IPS-18a (cell line): ENCODE results near the gene SCG3.

Experiments used
- H3K27ac ChIP-seq: one replicate; pipeline ENCODE4 v1.5.1; 2013; ENCODE audit warnings: low read length
- H3K27me3 ChIP-seq: one replicate; pipeline ENCODE4 v1.6.1; 2013; ENCODE audit warnings: mild to moderate bottlenecking, low read length; ENCODE audit not compliant: control insufficient read depth, insufficient read depth
- H3K36me3 ChIP-seq: one replicate; pipeline ENCODE4 v1.6.1; 2013; ENCODE audit warnings: low read depth, low read length; ENCODE audit not compliant: control insufficient read depth
- H3K4me1 ChIP-seq: one replicate; pipeline ENCODE4 v1.6.1; 2013; ENCODE audit warnings: low read depth, low read length; ENCODE audit not compliant: control insufficient read depth
- H3K4me3 ChIP-seq: one replicate; pipeline ENCODE4 v1.5.1; 2013; ENCODE audit warnings: low read length
- H3K9ac ChIP-seq: one replicate; pipeline ENCODE4 v1.6.1; 2013; ENCODE audit warnings: mild to moderate bottlenecking, low read length, moderate library complexity
- H3K9me3 ChIP-seq: one replicate; pipeline ENCODE4 v1.6.1; 2013; ENCODE audit warnings: low read depth, low read length; ENCODE audit not compliant: control insufficient read depth

SCG3 gene

GRCh38 chr15:51751697-51752683 lies 70.7 kb downstream of the SCG3 start:
- Histone ChIP-seq H3K27ac (no peak overlapping the region), H3K36me3 (no peaks in the 10 kb centered on the region), H3K9ac (no peak overlapping the region), H3K9me3 (no peaks in the 10 kb centered on the region), H3K4me1 (peaks cover 6% of the 10 kb centered on the region), H3K27me3 (peaks cover 56% of the 10 kb centered on the region), H3K4me3 (peak overlapping the region; percentile 74)

- no peak overlapping the region for H3K27ac ChIP-seq
- H3K4me1 ChIP-seq: peaks cover 6% of the 10 kb centered on the region
- peaks cover 56% of the 10 kb centered on the region for H3K27me3 ChIP-seq
- H3K9me3 ChIP-seq: no peaks in the 10 kb centered on the region
- no peak overlapping the region for H3K9ac ChIP-seq
- peak overlapping the region; percentile 74 for H3K4me3 ChIP-seq
- H3K36me3 ChIP-seq: no peaks in the 10 kb centered on the region
These were observed 71.6 kb downstream of the SCG3 start for GRCh38 chr15:51752888-51753287.

- H3K27ac ChIP-seq: no peak overlapping the region
- H3K9ac ChIP-seq: no peak overlapping the region
- H3K27me3 ChIP-seq: peaks cover 44% of the 10 kb centered on the region
- no peak overlapping the region for H3K4me3 ChIP-seq
- peaks cover 6% of the 10 kb centered on the region for H3K4me1 ChIP-seq
- H3K36me3 ChIP-seq: no peaks in the 10 kb centered on the region
- no peaks in the 10 kb centered on the region for H3K9me3 ChIP-seq
These were observed 73.0 kb downstream of the SCG3 start for GRCh38 chr15:51754267-51754666.

- H3K27ac ChIP-seq: no peak overlapping the region
- H3K9me3 ChIP-seq: no peaks in the 10 kb centered on the region
- peaks cover 6% of the 10 kb centered on the region for H3K4me1 ChIP-seq
- H3K36me3 ChIP-seq: no peaks in the 10 kb centered on the region
- no peak overlapping the region for H3K9ac ChIP-seq
- peaks cover 29% of the 10 kb centered on the region for H3K27me3 ChIP-seq
- no peak overlapping the region for H3K4me3 ChIP-seq
These were observed 74.5 kb downstream of the SCG3 start for GRCh38 chr15:51755790-51756189.

GRCh38 chr15:51756482-51756881 lies 75.2 kb downstream of the SCG3 start:
- Histone ChIP-seq H3K4me1 (peaks cover 6% of the 10 kb centered on the region), H3K4me3 (no peak overlapping the region), H3K9me3 (no peaks in the 10 kb centered on the region), H3K27ac (no peak overlapping the region), H3K9ac (no peak overlapping the region), H3K27me3 (peaks cover 24% of the 10 kb centered on the region), H3K36me3 (no peaks in the 10 kb centered on the region)

- Histone ChIP-seq H3K36me3 (no peaks in the 10 kb centered on the region), H3K27ac (no peak overlapping the region), H3K4me3 (no peak overlapping the region), H3K9me3 (no peaks in the 10 kb centered on the region), H3K9ac (no peak overlapping the region), H3K4me1 (peaks cover 3% of the 10 kb centered on the region), H3K27me3 (peaks cover 19% of the 10 kb centered on the region)
These were observed 76.1 kb downstream of the SCG3 start for GRCh38 chr15:51757450-51757849.

GRCh38 chr15:51758645-51759044 lies 77.3 kb downstream of the SCG3 start:
- no peak overlapping the region for H3K27ac ChIP-seq
- no peaks in the 10 kb centered on the region for H3K36me3 ChIP-seq
- no peak overlapping the region for H3K4me3 ChIP-seq
- H3K9me3 ChIP-seq: no peaks in the 10 kb centered on the region
- peaks cover 7% of the 10 kb centered on the region for H3K27me3 ChIP-seq
- H3K9ac ChIP-seq: no peak overlapping the region
- no peaks in the 10 kb centered on the region for H3K4me1 ChIP-seq

GRCh38 chr15:51759557-51760070 lies 78.3 kb downstream of the SCG3 start:
- Histone ChIP-seq H3K9ac (no peak overlapping the region), H3K4me1 (no peaks in the 10 kb centered on the region), H3K27ac (no peak overlapping the region), H3K36me3 (no peaks in the 10 kb centered on the region), H3K27me3 (no peaks in the 10 kb centered on the region), H3K4me3 (no peak overlapping the region), H3K9me3 (no peaks in the 10 kb centered on the region)

- no peak overlapping the region for H3K27ac ChIP-seq
These were observed 79.5 kb downstream of the SCG3 start for GRCh38 chr15:51760805-51761204.

GRCh38 chr15:51765751-51766150 lies 84.4 kb downstream of the SCG3 start:
- H3K9ac ChIP-seq: no peak overlapping the region
- H3K36me3 ChIP-seq: no peaks in the 10 kb centered on the region
- H3K27ac ChIP-seq: no peak overlapping the region
- H3K9me3 ChIP-seq: no peaks in the 10 kb centered on the region
- peaks cover 4% of the 10 kb centered on the region for H3K4me1 ChIP-seq
- no peak overlapping the region for H3K4me3 ChIP-seq
- H3K27me3 ChIP-seq: no peaks in the 10 kb centered on the region

More at GRCh38 chr15:51760805-51761204, 79.5 kb downstream of the SCG3 start:
- Histone ChIP-seq H3K4me1 (peaks cover 2% of the 10 kb centered on the region), H3K9me3 (no peaks in the 10 kb centered on the region), H3K27me3 (no peaks in the 10 kb centered on the region), H3K9ac (no peak overlapping the region), H3K36me3 (no peaks in the 10 kb centered on the region), H3K4me3 (no peak overlapping the region)

GRCh38 chr15:51766341-51766740 lies 85.0 kb downstream of the SCG3 start:
- no peaks in the 10 kb centered on the region for H3K36me3 ChIP-seq
- H3K27me3 ChIP-seq: no peaks in the 10 kb centered on the region
- no peak overlapping the region for H3K9ac ChIP-seq
- peaks cover 4% of the 10 kb centered on the region for H3K4me1 ChIP-seq
- no peak overlapping the region for H3K4me3 ChIP-seq
- no peak overlapping the region for H3K27ac ChIP-seq
- H3K9me3 ChIP-seq: no peaks in the 10 kb centered on the region

- peaks cover 4% of the 10 kb centered on the region for H3K4me1 ChIP-seq
- H3K27ac ChIP-seq: no peak overlapping the region
- no peaks in the 10 kb centered on the region for H3K9me3 ChIP-seq
- no peak overlapping the region for H3K4me3 ChIP-seq
- no peaks in the 10 kb centered on the region for H3K36me3 ChIP-seq
- no peak overlapping the region for H3K9ac ChIP-seq
- no peaks in the 10 kb centered on the region for H3K27me3 ChIP-seq
These were observed 86.7 kb downstream of the SCG3 start for GRCh38 chr15:51768018-51768417.
